GM19193 (cell line): ENCODE results near the gene LLPH.

ENCODE experiments used
- POLR2A ChIP-seq: IDR thresholded peaks from 4 replicates; pipeline ENCODE4 v1.6.1; 2011; ENCODE audit not compliant: insufficient read depth, insufficient read length; ENCODE audit errors: extremely low read depth

The LLPH gene

GRCh38 chr12:66082744-66083143 is 47.8 kb downstream of the LLPH start:
- TF ChIP-seq POLR2A = no peak

- no peak for TF ChIP-seq POLR2A
Measured at GRCh38 chr12:66080791-66081190, 49.8 kb downstream of the LLPH start.

DNA sequence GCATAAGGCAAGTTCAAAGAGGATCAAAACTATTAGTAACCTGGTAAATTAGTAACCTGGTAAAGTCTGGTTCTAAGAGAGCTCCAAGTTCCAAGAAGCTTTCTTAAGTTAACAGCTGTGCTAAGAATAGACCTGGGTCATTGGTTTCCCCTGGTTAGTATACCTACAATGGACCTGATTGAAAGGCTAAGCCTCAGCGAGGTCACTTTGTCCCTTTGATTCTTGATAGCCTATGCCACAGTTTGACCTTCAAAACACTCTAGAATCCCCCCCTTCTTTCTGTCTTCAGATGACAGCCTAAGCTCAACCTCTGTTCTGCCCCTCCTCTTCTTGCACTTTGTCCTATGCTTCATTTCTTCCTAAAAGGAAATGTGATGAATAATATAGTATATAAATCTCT is 53.0 kb downstream of the LLPH start:
- TF ChIP-seq POLR2A = no peak

DNA sequence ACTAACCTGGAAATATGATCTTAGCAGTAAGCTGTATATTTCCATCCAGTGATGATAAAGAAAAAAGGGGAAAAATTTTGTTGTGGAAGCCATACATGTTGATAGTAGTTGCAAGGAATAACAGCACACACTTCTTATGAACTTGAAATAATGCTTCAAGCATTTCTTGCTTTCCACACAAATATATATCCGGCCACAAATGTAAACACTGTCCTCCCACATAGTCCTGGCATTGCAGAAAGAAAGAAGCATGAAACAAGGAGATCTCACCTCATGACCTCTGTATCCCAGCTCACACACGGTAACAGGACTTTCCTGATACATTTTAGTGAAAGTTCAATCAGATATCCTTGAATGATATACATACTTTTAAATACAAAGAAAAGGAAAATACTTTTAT is 56.0 kb downstream of the LLPH start:
- TF ChIP-seq POLR2A = no peak

DNA sequence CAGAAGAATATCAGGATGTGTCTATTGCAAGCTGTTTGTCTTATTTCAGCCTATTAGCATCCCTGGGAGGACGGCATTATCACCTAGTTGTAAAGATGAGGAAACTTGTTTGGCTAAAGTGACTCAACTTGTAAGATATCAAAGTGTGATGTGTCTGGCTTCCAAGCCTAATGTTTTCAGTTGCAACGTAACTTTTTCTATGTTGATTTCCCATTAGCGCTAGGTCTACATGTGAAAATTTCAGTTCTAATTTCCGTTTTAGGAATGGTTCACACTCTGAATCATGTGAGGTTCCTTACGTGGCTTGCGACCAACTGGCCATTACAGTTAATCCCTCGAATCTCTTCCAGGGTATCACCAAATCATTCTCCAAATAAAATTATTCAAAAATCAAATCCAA is 58.0 kb downstream of the LLPH start:
- no peak for TF ChIP-seq POLR2A

DNA sequence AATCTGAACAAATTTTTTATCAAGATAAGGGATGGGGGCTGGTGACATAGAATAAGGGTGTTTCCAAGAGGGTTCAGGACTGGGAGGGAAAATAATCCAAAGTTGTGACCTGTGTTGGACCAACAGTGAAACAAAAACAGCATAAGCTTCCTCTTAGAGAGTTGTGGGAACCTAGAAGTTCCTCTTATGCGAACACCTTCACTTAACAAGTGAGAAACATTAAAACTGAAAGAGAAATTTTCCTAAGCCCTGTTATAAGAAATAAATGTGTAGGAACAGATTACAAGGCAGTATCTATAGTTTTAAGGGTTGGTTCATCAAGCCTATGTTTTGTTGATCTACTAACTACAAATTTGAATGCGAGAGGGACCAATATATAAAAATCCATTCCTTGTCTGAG is 58.4 kb downstream of the LLPH start:
- no peak for TF ChIP-seq POLR2A

DNA sequence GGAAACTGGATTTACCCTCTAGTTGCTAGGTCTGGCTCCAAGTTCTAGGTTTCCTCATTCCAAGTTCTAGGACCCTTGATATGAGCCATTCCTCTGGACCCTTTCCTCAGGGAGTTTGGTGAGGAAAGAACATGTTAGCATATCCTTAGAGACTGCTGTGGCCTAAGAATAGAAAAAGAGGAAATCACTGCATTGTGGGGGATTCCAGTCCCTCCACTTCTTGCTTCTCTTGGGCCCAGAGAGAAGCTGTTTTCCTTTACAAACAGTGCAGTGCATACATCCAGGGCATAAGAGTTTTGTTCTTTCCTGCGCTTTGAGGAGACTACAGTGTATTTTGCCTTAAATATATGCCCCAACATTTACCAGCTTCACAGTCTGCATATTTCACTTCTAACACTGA is 59.0 kb downstream of the LLPH start:
- no peak for TF ChIP-seq POLR2A

GRCh38 chr12:66070378-66071120 is 60.0 kb downstream of the LLPH start:
- TF ChIP-seq POLR2A = no peak

GRCh38 chr12:66066929-66067523 is 63.5 kb downstream of the LLPH start:
- TF ChIP-seq POLR2A = no peak
